DMS 273 treated with DMSO at 0.1 percent for 48 hours (cell line): ENCODE results near the gene LYSMD4.

Source experiments
- DNase-seq: peaks from one replicate; lab custom pipeline; 2025; lab: John Stamatoyannopoulos, UW

The LYSMD4 gene

DNA sequence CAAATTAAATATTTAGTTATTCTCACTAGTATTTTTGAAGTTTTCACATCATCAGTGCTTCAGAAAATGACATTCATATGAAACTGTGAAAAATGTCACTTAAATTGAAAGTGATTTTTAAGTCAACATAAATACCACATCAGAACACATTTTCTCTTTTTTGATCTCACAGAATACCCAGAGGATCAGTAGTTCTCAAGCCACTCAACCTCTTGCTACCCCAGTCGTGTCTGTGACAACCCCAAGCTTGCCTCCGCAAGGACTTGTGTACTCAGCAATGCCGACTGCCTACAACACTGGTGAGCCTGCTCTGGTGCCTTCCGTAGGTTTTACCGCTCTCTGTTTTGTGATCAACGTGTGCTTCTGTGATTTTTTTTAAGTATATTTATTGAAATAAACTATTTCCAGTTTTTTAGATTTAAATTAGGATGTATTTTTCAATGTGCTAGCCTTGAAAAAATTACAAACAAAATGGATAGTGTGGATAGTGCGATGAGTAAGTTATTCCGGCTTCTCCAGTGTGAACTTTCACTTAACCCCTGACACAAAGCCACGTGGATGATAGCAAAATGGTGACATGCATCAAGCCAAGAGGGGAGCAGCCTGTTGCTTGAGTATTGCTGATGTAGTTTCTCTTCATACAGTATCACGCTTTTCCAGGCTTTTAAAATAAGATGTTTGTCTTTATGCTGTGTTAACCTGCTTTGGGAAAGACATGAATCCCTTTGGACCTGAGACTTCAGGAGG lies 26.5 kb downstream of the LYSMD4 start:
- no peak for DNase-seq

DNA sequence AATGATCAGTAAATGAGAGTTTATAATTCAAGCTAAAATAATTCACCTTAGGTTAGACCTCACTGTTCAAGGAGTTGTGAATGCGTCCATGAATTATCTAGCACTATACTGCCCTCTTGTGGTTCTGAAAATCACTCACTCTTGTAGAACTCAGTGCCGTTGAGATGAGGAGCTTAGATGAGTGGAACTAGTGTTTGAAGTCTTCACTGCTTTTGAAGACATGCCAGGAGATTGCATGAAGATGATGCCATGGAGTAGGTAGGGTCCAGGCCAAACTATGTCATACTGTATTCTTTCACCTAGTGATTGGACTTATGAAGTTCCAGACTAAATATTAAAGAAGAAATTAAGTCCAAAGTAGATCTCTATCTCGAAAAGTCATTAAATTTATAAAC lies 28.8 kb downstream of the LYSMD4 start:
- DNase-seq, result peak; percentile 49

DNA sequence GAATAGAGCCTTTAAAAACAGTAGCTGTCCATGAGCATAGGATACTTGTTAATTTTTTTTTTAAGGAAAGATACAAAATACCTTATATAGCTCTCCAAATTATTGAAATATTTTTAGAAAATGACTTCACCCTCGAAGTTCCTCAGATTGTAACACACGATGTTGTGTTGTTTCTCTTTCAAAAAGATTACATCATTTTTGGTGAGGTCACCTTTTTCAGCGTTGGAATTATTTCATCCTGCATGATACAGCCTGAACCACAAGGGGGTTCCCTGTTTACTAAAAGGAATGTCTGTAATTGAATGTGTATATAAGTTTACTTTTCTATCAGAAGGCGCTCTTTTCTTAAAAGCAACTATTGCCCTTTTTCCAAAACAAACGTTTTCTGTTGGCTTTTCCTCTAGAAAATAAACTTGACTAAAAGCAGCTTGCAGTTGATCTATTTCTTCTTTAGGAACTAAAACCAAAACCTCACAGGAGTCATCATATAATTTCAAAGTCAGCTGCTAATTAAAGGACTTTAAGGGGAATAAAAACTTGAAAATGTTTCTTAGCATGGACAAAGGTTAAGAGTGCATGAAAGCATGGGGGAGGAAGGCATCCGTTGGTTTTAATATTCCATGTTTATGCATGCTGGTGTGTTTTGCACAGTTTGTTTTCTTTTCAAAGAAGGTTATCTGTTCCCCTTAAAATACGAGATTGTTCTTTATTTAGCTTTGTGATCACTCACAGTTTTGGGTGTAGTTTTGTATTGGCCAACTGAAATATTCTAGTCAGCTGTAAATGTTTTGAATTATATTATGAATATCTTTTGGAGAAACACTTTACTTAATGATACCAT lies 29.4 kb downstream of the LYSMD4 start:
- DNase-seq, result peak; percentile 31

DNA sequence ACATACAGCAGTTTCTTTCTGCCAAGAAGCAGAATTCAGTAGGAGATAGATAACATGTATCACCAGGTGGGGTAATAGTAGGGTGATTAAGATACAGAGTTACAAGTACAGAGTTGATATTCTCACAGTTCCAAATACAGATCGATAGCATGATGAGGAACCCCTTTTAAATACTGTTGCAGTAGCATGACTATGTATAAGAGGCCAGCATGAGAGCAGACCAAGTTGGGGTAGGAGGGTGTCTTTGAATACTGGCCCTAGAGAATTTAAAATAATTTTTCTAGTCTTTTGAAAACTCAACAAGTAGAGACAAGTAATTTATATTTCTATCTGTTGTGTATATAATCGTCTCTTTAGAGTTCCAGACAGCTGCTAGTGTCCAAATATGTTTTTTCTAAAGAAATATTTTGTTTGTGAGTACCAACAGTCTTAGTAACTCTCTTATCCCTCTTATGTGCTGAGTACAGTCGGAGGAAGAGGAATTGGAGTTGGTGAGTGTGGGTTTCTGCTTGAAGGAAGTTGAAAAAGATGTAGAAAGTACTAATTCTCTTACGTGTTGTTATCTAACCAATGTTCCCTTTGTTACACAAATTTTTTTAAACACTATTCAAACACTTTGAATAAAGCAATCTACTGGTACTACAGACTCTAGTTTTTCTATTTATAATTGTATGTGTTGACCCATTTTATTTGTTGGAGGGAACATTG lies 30.2 kb downstream of the LYSMD4 start:
- DNase-seq, result no peak

DNA sequence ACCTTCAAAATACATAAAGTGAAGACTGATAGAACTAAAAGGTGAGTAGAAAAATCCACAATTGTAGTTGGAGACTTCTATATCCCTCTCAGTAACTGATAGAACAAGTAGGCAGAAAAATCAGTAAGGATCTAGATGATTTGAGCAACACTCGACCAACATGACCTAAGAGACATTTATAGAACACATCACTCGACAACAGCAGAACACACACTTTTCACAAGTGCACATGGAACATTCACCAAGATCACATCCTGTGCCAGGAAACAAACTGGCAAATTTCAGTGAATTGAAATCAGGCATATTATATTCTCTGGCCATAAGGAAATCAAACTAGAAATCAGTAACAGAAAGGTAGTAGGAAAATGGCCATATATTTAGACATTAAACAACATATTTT lies 37.1 kb downstream of the LYSMD4 start:
- no peak for DNase-seq

DNA sequence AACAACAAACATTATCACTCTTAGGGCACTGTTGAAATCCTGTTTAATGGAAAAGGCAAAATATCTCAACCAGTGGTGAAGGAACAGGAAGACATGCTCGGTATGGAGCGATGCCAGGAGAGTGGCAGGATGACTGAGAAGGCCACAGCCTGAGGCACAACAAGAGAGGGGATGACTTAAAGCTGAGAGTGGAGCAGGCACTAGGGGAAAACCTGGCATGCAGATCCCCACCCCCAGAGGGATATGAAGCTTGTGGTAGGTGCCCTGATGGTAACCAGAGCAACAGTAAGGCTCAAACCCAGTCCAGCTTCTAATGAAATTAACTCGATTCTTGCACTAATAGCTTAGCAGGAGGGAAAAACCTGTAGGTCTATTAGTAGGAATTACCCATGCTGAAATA lies 40.4 kb downstream of the LYSMD4 start:
- DNase-seq, result no peak

DNA sequence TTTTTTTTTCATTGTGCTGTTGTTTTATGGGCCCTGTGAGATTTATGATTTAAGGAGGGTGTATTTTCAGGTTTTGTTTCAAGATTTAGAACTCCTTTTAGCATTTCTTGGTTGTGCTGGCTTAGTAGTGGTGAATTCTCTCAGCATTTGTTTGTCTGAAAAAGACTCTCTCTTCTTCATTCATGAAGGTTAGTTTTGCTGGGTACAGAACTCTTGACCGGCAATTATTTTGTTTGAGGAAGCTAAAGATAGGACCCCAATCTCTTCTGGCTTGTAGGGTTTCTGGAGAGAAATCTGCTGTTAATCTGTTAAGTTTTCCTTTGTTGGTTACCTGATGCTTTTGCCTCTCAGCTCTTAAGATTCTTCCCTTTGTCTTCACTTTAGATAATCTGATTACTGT lies 46.9 kb downstream of the LYSMD4 start:
- DNase-seq, result no peak

DNA sequence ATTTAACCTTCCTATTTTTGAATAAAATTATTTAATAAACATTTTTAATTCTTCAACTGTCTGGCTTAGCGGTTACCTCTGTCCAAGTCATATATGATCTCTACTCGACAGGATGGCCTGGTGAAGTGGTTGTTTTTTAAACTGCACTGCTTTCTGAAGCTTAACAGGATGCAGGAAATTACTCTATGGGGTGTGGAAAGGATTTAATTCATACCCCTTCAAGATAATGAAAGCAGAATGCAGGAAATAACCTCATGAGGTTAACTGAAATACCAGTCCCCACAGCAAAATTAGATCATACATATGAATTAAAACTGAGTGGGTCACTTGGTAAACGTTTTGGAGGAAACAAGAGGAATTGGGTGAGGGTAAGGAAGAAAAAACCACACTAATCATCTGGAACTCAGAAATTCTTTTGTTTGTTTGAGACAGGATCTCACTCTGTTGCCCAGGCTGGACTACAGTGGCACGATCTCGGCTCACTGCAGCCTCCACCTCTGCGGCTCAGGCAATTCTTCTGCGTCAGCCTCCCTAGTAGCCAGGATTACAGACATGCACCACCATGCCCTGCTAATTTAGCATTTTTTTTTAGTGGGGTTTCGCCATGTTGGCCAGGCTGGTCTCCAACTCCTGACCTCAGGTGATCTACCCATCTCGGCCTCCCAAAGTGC lies 50.1 kb downstream of the LYSMD4 start:
- DNase-seq, result no peak

DNA sequence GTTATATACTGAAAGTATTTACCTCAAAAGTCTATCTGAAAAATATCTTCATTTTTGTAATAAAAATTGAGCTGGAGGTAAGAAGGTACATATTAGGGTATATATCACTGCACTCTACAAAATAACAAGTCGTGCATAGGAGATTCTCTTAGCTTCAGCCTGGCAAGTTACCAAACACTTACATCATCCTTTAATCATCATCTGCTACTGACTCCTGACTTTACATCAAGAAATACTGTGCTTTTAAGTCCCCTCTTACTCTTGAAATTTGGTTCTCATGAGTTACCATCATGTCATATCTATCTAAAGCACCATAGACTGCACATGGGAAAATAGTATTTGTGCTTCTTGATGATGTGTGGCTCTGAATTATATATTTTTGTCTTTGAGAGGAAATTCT lies 50.8 kb downstream of the LYSMD4 start:
- DNase-seq, result no peak

DNA sequence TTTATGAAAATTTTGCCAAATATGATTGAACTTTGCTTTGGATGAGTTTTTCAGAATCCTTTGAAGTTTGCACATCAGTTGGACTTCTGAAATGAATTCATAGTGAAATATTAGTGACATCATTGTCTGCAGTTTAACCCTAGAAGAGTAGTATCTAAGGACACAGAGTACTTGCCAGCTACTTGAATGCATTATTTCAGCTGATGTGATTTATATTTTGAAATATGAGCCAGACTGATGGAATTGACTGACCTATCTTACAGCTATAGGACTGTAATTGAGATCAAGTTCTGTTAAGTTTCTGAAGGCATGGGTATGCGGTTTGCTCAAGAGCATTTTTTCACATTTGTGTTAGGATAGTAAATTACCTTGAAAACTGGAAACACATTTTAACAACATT lies 51.2 kb downstream of the LYSMD4 start:
- DNase-seq, result no peak

DNA sequence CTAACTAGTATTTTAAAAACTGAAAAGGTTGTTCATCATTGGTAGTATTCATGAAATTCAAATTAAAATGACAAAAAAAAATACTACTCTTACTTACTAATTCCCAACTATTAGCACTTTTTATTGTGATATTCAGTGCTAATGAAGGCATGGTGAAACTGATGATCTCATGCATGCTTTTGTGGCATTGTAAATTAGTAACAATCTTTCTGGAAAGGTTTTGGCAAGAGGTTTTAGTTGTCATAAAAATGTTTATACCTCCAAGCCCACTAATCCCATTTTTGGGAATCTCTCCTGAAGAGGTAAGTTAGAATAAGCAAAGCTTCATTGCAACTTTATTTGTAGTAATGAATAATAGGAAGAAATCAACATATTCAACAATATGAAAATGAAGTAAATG lies 53.0 kb downstream of the LYSMD4 start:
- DNase-seq, result no peak

DNA sequence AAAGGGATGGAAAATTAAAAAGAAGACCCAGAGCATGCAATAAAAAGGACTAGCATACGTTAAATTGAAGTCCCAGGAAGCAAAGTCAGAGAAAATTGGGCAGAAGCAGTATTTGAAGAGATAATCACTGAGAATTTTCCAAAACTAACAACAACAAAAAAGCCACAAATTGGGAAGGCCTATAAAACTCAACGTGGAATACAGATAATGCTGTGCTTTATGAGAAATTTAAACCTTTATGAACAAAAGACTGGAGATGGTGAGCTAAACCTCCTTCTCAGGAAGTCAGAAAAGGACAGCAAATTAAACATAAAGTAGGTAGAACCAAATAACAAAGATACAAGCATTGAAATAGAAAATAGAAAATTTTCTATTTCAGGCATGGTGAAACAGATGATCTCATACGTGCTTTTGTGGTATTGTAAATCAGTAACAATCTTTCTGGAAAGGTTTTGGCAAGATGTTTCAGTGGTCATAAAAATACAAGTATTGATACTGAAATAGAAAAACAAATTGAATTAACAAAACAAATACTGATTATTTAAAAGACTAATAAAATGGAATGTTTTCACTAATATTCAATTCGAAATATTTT lies 55.6 kb downstream of the LYSMD4 start:
- DNase-seq, result no peak
